ENCODE measurements around the gene C11orf98. TPM values are rescaled to one million over a fixed set of nuclear protein-coding genes. Genes with fewer than 3 reads are reported as not detected.
"Not testable (repeated sequence)": the region's sequence is repeated elsewhere in the genome, so short reads cannot be mapped to it uniquely, and the experiment has no call there.

The C11orf98 gene
- total RNA-seq, 1 experiment from 2014 or later: 154 TPM

- ChIA-PET CTCF (no interaction called here), POLR2A (no interaction called here)
- ATAC-seq (no peak), DNase-seq (ENCODE audit: low spot score) (no peak)
- Mint-ChIP-seq H3K9me3 (no peaks in the 10 kb centered on the region), H3K36me3 (peaks cover 33% of the 10 kb centered on the region), H3K27me3 (ENCODE audit: low read depth) (no peaks in the 10 kb centered on the region; the same call in 1 of the 2 replicates), H3K4me3 (no peak overlapping the region), H3K27ac (peak overlapping the region; percentile 62; the same call in 1 of the 2 replicates), H3K4me1 (peaks cover 13% of the 10 kb centered on the region)
- TF ChIP-seq ZNF232 (CRISPR knock-in tag; IDR thresholded peaks at IDR 0.05) (no peak), ZNF423 (CRISPR knock-in tag; IDR thresholded peaks at IDR 0.05) (no peak), CREB1 (CRISPR knock-in tag; IDR thresholded peaks at IDR 0.05) (no peak), ZNF138 (CRISPR knock-in tag; conservative IDR thresholded peaks at IDR 0.05) (no peak), GABPB1 (CRISPR knock-in tag; IDR thresholded peaks at IDR 0.05) (no peak), GTF2I (CRISPR knock-in tag; conservative IDR thresholded peaks at IDR 0.05) (no peak), RELA (CRISPR knock-in tag; IDR thresholded peaks at IDR 0.05; ENCODE audit: borderline replicate concordance) (no peak)
- TF ChIP-seq, protein P1, sequence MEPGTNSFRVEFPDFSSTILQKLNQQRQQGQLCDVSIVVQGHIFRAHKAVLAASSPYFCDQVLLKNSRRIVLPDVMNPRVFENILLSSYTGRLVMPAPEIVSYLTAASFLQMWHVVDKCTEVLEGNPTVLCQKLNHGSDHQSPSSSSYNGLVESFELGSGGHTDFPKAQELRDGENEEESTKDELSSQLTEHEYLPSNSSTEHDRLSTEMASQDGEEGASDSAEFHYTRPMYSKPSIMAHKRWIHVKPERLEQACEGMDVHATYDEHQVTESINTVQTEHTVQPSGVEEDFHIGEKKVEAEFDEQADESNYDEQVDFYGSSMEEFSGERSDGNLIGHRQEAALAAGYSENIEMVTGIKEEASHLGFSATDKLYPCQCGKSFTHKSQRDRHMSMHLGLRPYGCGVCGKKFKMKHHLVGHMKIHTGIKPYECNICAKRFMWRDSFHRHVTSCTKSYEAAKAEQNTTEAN (CRISPR knock-in tag; IDR thresholded peaks at IDR 0.05): no peak
- TF ChIP-seq, protein P2, sequence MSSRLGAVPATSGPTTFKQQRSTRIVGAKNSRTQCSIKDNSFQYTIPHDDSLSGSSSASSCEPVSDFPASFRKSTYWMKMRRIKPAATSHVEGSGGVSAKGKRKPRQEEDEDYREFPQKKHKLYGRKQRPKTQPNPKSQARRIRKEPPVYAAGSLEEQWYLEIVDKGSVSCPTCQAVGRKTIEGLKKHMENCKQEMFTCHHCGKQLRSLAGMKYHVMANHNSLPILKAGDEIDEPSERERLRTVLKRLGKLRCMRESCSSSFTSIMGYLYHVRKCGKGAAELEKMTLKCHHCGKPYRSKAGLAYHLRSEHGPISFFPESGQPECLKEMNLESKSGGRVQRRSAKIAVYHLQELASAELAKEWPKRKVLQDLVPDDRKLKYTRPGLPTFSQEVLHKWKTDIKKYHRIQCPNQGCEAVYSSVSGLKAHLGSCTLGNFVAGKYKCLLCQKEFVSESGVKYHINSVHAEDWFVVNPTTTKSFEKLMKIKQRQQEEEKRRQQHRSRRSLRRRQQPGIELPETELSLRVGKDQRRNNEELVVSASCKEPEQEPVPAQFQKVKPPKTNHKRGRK (CRISPR knock-in tag; IDR thresholded peaks at IDR 0.05; ENCODE audit: borderline replicate concordance): no peak
- TF ChIP-seq, protein P3, sequence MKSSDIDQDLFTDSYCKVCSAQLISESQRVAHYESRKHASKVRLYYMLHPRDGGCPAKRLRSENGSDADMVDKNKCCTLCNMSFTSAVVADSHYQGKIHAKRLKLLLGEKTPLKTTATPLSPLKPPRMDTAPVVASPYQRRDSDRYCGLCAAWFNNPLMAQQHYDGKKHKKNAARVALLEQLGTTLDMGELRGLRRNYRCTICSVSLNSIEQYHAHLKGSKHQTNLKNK (CRISPR knock-in tag; IDR thresholded peaks at IDR 0.05): no peak
Observed at GRCh38 chr11:62702246-62702645, 37.2 kb upstream of the C11orf98 start.

GRCh38 chr11:62694455-62695167 lies 29.6 kb upstream of the C11orf98 start:
- ChIA-PET CTCF (interaction anchor here (0.6 to 2.8 kb wide), 28 partner anchors 11 to 300 kb away, joined by 3 to 14 read pairs (median 4); partner anchors contain the start of genes B3GAT3, BSCL2, C11orf98 and EEF1G), POLR2A (interaction anchor here (1.2 kb wide), 1 partner anchor 103 kb away, joined by 3 read pairs; the partner anchor contains the start of gene TUT1)
- Mint-ChIP-seq H3K4me3 (no peak overlapping the region), H3K27ac (peak overlapping the region; percentile 73), H3K4me1 (peaks cover 2% of the 10 kb centered on the region; the same call in 1 of the 2 replicates), H3K27me3 (ENCODE audit: low read depth) (no peaks in the 10 kb centered on the region), H3K36me3 (peaks cover 32% of the 10 kb centered on the region), H3K9me3 (no peaks in the 10 kb centered on the region)
- peak; percentile 84 for ATAC-seq
- DNase-seq (ENCODE audit: low spot score): peak; percentile 86
- TF ChIP-seq, protein P4, sequence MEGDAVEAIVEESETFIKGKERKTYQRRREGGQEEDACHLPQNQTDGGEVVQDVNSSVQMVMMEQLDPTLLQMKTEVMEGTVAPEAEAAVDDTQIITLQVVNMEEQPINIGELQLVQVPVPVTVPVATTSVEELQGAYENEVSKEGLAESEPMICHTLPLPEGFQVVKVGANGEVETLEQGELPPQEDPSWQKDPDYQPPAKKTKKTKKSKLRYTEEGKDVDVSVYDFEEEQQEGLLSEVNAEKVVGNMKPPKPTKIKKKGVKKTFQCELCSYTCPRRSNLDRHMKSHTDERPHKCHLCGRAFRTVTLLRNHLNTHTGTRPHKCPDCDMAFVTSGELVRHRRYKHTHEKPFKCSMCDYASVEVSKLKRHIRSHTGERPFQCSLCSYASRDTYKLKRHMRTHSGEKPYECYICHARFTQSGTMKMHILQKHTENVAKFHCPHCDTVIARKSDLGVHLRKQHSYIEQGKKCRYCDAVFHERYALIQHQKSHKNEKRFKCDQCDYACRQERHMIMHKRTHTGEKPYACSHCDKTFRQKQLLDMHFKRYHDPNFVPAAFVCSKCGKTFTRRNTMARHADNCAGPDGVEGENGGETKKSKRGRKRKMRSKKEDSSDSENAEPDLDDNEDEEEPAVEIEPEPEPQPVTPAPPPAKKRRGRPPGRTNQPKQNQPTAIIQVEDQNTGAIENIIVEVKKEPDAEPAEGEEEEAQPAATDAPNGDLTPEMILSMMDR (IDR thresholded peaks at IDR 0.05): peak; percentile 84
- TF ChIP-seq MYBL2 (CRISPR knock-in tag; IDR thresholded peaks at IDR 0.05): no peak

- CTCF ChIA-PET: interaction anchor here (0.9 to 2.6 kb wide), 8 partner anchors 12 to 299 kb away, joined by 4 to 14 read pairs (median 9); partner anchors contain the start of genes EEF1G and TUT1
- DNase-seq (ENCODE audit: low spot score); ATAC-seq; H3K9me3 Mint-ChIP-seq; H3K4me1 Mint-ChIP-seq; H3K4me3 Mint-ChIP-seq; H3K27ac Mint-ChIP-seq; POLR2A ChIA-PET; H3K27me3 Mint-ChIP-seq (ENCODE audit: low read depth): not testable (repeated sequence)
- peaks cover 31% of the 10 kb centered on the region for H3K36me3 Mint-ChIP-seq
Observed at GRCh38 chr11:62693624-62694023, 28.6 kb upstream of the C11orf98 start.

Data from WTC11 (cell line).